Measurements from ENCODE around the gene POLR2L. TPM values are rescaled to one million over a fixed set of nuclear protein-coding genes. Genes with fewer than 3 reads are reported as not detected.

The POLR2L gene
- total RNA-seq, 1 experiment from 2014 or later: 673 TPM

DNA sequence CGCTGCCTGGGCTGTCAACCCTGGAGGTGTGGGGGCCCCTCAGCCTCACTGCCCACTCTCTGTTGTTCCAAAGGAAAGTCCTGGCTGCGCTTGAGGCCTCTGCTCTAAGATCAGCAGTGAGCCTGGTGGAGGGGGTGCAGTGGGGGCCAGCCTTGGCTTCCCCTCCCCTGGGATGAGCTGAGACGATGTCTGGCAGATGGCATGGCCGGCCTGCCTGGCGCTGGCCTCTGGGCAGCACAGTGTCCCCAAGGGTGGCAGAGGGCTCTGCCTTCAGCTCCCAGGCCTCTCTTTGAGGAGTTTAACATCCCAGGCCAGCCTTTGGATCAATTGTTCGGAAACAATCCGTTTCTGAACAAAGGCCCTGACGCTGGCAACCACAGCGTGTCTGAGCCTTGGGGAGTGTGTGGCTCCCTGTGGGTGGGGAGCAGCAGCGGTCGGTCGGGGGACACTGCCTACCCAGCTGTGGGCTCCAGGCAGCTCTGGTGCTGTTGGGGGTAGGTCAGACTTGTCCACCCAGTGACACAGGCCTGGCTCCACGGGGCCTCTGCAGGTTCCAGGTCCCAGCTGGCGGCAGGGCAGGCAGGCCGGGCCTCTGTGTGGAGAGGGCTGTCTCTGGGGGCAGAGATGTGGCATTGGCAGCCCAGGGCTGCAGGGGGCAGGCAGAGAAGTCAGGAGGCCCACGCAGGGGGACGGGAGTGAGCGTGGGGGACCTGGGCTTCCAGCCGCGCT is 12.4 kb upstream of the POLR2L start:
- Histone ChIP-seq H3K27me3 (ENCODE audit: control insufficient read depth, insufficient read depth, low read length) (no peaks in the 10 kb centered on the region), H3K36me3 (ENCODE audit: control insufficient read depth, insufficient read depth, low read length) (peaks cover 3% of the 10 kb centered on the region; the same call in 1 of the 2 replicates), H3K4me3 (ENCODE audit: low read depth in 2 of 2, low read length in 2 of 2) (no peak overlapping the region), H3K9me3 (ENCODE audit: control insufficient read depth, insufficient read depth, low read depth, low read length) (no peaks in the 10 kb centered on the region), H3K4me1 (ENCODE audit: control insufficient read depth, insufficient read depth, low read length) (peaks cover 42% of the 10 kb centered on the region), H3K27ac (ENCODE audit: low read length) (no peak overlapping the region)
- ChIA-PET POLR2A (no interaction called here), CTCF (no interaction called here)
- no TSS peak for BruUV-seq (replicated peaks)
- ATAC-seq (no peak), DNase-seq (ENCODE audit: low read depth, low spot score) (no peak)
- no peak for TF ChIP-seq POLR2AphosphoS5 (IDR thresholded peaks at IDR 0.05; ENCODE audit: low read depth, low read length)
- no peak for TF ChIP-seq TCF7L2 (IDR thresholded peaks at IDR 0.05; ENCODE audit: low read depth, low read length)
- TF ChIP-seq, protein P1, sequence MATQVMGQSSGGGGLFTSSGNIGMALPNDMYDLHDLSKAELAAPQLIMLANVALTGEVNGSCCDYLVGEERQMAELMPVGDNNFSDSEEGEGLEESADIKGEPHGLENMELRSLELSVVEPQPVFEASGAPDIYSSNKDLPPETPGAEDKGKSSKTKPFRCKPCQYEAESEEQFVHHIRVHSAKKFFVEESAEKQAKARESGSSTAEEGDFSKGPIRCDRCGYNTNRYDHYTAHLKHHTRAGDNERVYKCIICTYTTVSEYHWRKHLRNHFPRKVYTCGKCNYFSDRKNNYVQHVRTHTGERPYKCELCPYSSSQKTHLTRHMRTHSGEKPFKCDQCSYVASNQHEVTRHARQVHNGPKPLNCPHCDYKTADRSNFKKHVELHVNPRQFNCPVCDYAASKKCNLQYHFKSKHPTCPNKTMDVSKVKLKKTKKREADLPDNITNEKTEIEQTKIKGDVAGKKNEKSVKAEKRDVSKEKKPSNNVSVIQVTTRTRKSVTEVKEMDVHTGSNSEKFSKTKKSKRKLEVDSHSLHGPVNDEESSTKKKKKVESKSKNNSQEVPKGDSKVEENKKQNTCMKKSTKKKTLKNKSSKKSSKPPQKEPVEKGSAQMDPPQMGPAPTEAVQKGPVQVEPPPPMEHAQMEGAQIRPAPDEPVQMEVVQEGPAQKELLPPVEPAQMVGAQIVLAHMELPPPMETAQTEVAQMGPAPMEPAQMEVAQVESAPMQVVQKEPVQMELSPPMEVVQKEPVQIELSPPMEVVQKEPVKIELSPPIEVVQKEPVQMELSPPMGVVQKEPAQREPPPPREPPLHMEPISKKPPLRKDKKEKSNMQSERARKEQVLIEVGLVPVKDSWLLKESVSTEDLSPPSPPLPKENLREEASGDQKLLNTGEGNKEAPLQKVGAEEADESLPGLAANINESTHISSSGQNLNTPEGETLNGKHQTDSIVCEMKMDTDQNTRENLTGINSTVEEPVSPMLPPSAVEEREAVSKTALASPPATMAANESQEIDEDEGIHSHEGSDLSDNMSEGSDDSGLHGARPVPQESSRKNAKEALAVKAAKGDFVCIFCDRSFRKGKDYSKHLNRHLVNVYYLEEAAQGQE (IDR thresholded peaks at IDR 0.05; ENCODE audit: insufficient read depth in 1 of 2, low read depth in 2 of 2, low read length in 1 of 2): no peak
- TF ChIP-seq SIN3A (IDR thresholded peaks at IDR 0.05; ENCODE audit: borderline replicate concordance, insufficient read depth, low read depth, low read length): no peak
- TF ChIP-seq, protein P2, sequence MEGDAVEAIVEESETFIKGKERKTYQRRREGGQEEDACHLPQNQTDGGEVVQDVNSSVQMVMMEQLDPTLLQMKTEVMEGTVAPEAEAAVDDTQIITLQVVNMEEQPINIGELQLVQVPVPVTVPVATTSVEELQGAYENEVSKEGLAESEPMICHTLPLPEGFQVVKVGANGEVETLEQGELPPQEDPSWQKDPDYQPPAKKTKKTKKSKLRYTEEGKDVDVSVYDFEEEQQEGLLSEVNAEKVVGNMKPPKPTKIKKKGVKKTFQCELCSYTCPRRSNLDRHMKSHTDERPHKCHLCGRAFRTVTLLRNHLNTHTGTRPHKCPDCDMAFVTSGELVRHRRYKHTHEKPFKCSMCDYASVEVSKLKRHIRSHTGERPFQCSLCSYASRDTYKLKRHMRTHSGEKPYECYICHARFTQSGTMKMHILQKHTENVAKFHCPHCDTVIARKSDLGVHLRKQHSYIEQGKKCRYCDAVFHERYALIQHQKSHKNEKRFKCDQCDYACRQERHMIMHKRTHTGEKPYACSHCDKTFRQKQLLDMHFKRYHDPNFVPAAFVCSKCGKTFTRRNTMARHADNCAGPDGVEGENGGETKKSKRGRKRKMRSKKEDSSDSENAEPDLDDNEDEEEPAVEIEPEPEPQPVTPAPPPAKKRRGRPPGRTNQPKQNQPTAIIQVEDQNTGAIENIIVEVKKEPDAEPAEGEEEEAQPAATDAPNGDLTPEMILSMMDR (IDR thresholded peaks at IDR 0.05): no peak
- in situ Hi-C loops (cut with HindIII; ENCODE audit: low pct_unique_long_range_greater_than_20kb, low sequenced_read_pairs) (no loop called here), intact Hi-C loops (cut with micrococcal nuclease; ENCODE audit: unreplicated experiment) (no loop called here)

DNA sequence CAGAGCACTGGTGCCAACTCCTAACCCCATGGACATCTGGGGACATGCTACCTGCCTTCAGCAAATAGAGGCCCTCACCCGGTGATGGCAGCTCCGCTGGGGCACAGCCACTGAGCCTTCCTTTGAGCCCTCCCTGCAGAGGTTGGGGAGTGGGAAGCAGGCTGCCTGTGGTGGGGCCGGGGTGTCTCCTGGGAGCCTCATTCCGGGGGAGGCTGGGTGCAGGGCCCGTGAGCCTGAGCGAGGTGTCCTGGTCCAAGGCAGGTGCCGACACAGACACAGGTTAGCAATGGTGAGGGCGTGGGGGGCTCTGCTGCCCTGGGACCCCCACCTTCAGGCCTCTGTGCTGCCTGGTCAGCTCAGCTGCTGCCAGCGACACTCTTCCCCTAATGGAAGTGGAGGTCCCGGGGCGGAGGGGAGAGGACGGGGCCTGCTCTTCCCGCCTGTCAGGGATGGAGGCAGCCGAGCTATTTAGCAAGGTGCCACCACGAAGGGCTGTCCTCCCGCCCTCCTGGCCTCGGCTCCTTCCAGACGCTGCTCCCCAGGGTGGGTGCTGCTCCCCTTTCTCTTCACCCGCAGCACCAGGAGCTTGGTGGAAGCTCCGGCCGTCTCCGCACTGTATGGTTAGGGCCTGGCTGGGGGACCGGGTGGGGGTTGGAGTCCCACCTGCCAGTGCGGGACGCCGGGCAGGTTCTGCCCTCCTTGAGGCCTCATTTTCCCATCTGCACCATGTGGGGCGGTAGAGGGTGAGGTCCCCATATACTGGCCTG is 11.5 kb upstream of the POLR2L start:
- Histone ChIP-seq H3K36me3 (ENCODE audit: control insufficient read depth, insufficient read depth, low read length) (peaks cover 3% of the 10 kb centered on the region; the same call in 1 of the 2 replicates), H3K27ac (ENCODE audit: low read length) (no peak overlapping the region), H3K27me3 (ENCODE audit: control insufficient read depth, insufficient read depth, low read length) (no peaks in the 10 kb centered on the region), H3K4me1 (ENCODE audit: control insufficient read depth, insufficient read depth, low read length) (peaks cover 37% of the 10 kb centered on the region), H3K9me3 (ENCODE audit: control insufficient read depth, insufficient read depth, low read depth, low read length) (no peaks in the 10 kb centered on the region), H3K4me3 (ENCODE audit: low read depth in 2 of 2, low read length in 2 of 2) (no peak overlapping the region)
- CTCF ChIA-PET: no interaction called here
- intact Hi-C loops (cut with micrococcal nuclease; ENCODE audit: unreplicated experiment) (no loop called here), in situ Hi-C loops (cut with HindIII; ENCODE audit: low pct_unique_long_range_greater_than_20kb, low sequenced_read_pairs) (no loop called here)
- no peak for TF ChIP-seq POLR2AphosphoS5 (IDR thresholded peaks at IDR 0.05; ENCODE audit: low read depth, low read length)
- TF ChIP-seq SIN3A (IDR thresholded peaks at IDR 0.05; ENCODE audit: borderline replicate concordance, insufficient read depth, low read depth, low read length): no peak
- TF ChIP-seq, protein P2 (IDR thresholded peaks at IDR 0.05): no peak
- TF ChIP-seq, protein P1 (IDR thresholded peaks at IDR 0.05; ENCODE audit: insufficient read depth in 1 of 2, low read depth in 2 of 2, low read length in 1 of 2): no peak
- no peak for TF ChIP-seq TCF7L2 (IDR thresholded peaks at IDR 0.05; ENCODE audit: low read depth, low read length)
- no TSS peak for BruUV-seq (replicated peaks)
- POLR2A ChIA-PET: no interaction called here
- no peak for ATAC-seq
- no peak for DNase-seq (ENCODE audit: low read depth, low spot score)
